Kidney tubule cell (primary cell): ENCODE data around the gene CYLD.

Experiments used
- DNase-seq: peaks from one replicate; pipeline ENCODE4 v3.0.0-alpha.2; 2018; ENCODE audit warnings: low spot score

CYLD gene

GRCh38 chr16:50847166-50847565 lies 105.3 kb downstream of the CYLD start:
- no peak for DNase-seq

DNA sequence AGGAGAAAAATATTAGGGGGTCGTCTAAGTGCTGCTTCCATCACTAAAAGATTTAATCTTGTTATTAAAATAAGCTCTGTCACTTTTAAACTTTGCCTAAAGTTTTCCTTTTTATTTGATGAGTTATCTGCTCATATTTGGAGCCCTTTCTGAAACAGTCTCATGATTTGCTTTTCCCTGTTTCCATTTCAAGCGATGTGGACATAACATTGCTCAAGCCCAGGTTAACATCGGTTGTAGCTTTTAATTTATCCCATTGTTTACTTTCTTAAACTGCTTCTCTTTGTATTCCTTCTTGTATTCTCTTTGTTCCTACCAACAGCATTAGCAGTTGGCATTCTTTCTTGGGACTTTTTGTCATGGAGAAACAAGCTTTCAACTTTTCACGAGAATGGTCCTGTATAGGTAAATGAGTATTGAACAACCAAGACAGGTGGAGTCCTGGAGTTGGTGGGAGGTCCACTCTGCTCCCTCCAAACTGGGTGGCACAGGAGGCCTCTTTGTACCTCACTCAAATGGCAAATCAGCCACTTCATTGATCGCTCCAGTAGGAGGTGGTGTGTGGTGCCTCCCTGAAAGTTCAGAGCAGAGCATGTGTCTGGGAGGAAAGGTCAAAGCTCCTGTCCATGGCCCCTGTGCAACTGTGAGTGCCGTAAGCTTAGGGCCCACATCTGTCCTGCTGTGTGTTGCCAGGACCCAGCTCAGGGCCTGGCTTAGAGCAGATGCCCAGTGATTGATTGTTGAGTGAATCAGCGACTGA lies 107.0 kb downstream of the CYLD start:
- DNase-seq, result no peak
